Measurements from ENCODE around the gene ZBTB18. TPM values are rescaled to one million over a fixed set of nuclear protein-coding genes. Genes with fewer than 3 reads are reported as not detected.

The ZBTB18 gene
- total RNA-seq, 1 donor from 2014 or later: 21.3 TPM

GRCh38 chr1:244064621-244065020 lies 13.5 kb downstream of the ZBTB18 start:
- TF ChIP-seq, protein P1, sequence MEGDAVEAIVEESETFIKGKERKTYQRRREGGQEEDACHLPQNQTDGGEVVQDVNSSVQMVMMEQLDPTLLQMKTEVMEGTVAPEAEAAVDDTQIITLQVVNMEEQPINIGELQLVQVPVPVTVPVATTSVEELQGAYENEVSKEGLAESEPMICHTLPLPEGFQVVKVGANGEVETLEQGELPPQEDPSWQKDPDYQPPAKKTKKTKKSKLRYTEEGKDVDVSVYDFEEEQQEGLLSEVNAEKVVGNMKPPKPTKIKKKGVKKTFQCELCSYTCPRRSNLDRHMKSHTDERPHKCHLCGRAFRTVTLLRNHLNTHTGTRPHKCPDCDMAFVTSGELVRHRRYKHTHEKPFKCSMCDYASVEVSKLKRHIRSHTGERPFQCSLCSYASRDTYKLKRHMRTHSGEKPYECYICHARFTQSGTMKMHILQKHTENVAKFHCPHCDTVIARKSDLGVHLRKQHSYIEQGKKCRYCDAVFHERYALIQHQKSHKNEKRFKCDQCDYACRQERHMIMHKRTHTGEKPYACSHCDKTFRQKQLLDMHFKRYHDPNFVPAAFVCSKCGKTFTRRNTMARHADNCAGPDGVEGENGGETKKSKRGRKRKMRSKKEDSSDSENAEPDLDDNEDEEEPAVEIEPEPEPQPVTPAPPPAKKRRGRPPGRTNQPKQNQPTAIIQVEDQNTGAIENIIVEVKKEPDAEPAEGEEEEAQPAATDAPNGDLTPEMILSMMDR (IDR thresholded peaks at IDR 0.05): no peak
- Histone ChIP-seq H3K4me3 (no peak overlapping the region), H3K27ac (no peak overlapping the region)

GRCh38 chr1:244065063-244065793 lies 14.1 kb downstream of the ZBTB18 start:
- no peak for DNase-seq
- intact Hi-C loops (cut with DNase I): no loop called here
- H3K27ac ChIP-seq: no peak overlapping the region
- H3K36me3 ChIP-seq: no peaks in the 10 kb centered on the region
- ATAC-seq: no peak
- H3K9me3 ChIP-seq: no peaks in the 10 kb centered on the region
- H3K4me1 ChIP-seq: no peaks in the 10 kb centered on the region
- no peaks in the 10 kb centered on the region for H3K27me3 ChIP-seq (ENCODE audit: low read depth)
- TF ChIP-seq, protein P1 (IDR thresholded peaks at IDR 0.05): no peak
- no peak overlapping the region for H3K4me3 ChIP-seq

More at GRCh38 chr1:244064621-244065020, 13.5 kb downstream of the ZBTB18 start:
- Histone ChIP-seq H3K27me3 (ENCODE audit: low read depth) (no peaks in the 10 kb centered on the region), H3K4me1 (no peaks in the 10 kb centered on the region), H3K36me3 (no peaks in the 10 kb centered on the region), H3K9me3 (no peaks in the 10 kb centered on the region)
- no peak for DNase-seq
- ATAC-seq: no peak
- intact Hi-C loops (cut with DNase I): no loop called here

- no peaks in the 10 kb centered on the region for H3K9me3 ChIP-seq
- intact Hi-C loops (cut with DNase I): no loop called here
- no peaks in the 10 kb centered on the region for H3K27me3 ChIP-seq (ENCODE audit: low read depth)
- no peaks in the 10 kb centered on the region for H3K36me3 ChIP-seq
- H3K27ac ChIP-seq: no peak overlapping the region
- H3K4me1 ChIP-seq: no peaks in the 10 kb centered on the region
- TF ChIP-seq, protein P1 (IDR thresholded peaks at IDR 0.05): no peak
- no peak for DNase-seq
- ATAC-seq: peak in 1 of 2 donors; percentile 41
- no peak overlapping the region for H3K4me3 ChIP-seq
Measured at GRCh38 chr1:244065960-244066388, 14.9 kb downstream of the ZBTB18 start.

- no peak for ATAC-seq
- intact Hi-C loops (cut with DNase I): no loop called here
Measured at GRCh38 chr1:244066954-244067716, 16.1 kb downstream of the ZBTB18 start.

DNA sequence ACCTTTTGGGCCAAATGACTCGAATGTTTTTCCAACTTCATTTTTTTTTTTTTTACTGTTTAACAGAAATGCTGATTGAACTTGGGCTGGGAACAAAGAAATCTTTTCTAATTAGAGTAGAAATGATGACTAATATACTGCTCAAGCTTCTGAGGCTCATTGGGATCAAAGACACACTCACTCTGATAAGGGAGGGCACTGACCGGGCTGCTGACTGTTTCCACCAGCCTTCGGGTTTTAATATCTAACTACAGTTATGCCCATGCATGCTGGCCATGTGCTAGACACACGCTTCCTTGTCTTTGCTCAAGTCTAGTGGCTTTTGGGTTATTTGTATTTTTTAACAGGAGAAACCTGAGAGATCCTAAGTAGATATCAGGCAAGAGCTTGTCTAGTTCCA lies 16.8 kb downstream of the ZBTB18 start:
- ATAC-seq (no peak), DNase-seq (no peak)
- H3K36me3 ChIP-seq: no peaks in the 10 kb centered on the region
- no peak overlapping the region for H3K4me3 ChIP-seq
- no peaks in the 10 kb centered on the region for H3K9me3 ChIP-seq
- no peak overlapping the region for H3K27ac ChIP-seq
- no peaks in the 10 kb centered on the region for H3K27me3 ChIP-seq (ENCODE audit: low read depth)
- TF ChIP-seq, protein P1 (IDR thresholded peaks at IDR 0.05): no peak
- intact Hi-C loops (cut with DNase I): no loop called here
- no peaks in the 10 kb centered on the region for H3K4me1 ChIP-seq

More at GRCh38 chr1:244066954-244067716, 16.1 kb downstream of the ZBTB18 start:
- no peaks in the 10 kb centered on the region for H3K36me3 ChIP-seq
- DNase-seq: no peak
- H3K27ac ChIP-seq: no peak overlapping the region
- H3K4me1 ChIP-seq: no peaks in the 10 kb centered on the region
- H3K4me3 ChIP-seq: no peak overlapping the region
- H3K27me3 ChIP-seq (ENCODE audit: low read depth): no peaks in the 10 kb centered on the region
- TF ChIP-seq, protein P1 (IDR thresholded peaks at IDR 0.05): no peak
- H3K9me3 ChIP-seq: no peaks in the 10 kb centered on the region
